ENCODE results near the gene SPAAR.

SPAAR gene

GRCh38 chr9:35948451-35948850 is 39.2 kb downstream of the SPAAR start:
- no peak overlapping the region for H3K27ac ChIP-seq (ENCODE audit: low read depth, low read length, poor library complexity, severe bottlenecking)
- no peaks in the 10 kb centered on the region for H3K27me3 ChIP-seq (ENCODE audit: insufficient read depth, low read length)
- no peak overlapping the region for H3K4me2 ChIP-seq (ENCODE audit: low read length)
- no peaks in the 10 kb centered on the region for H4K20me1 ChIP-seq (ENCODE audit: insufficient read depth, low read length)
- H3K4me1 ChIP-seq (ENCODE audit: insufficient read depth, low read length, severe bottlenecking), result no peaks in the 10 kb centered on the region
- H3K9me2 ChIP-seq (ENCODE audit: low read depth, low read length), result no peaks in the 10 kb centered on the region
- no peaks in the 10 kb centered on the region for H3F3A ChIP-seq (ENCODE audit: insufficient read depth, low read length)
- no peaks in the 10 kb centered on the region for H3K36me3 ChIP-seq (ENCODE audit: insufficient read depth, low read length)
- H3K9me3 ChIP-seq (ENCODE audit: low read length), result no peaks in the 10 kb centered on the region
- H3K9ac ChIP-seq (ENCODE audit: low read length), result no peak overlapping the region
- no peak for TF ChIP-seq CTCF (IDR thresholded peaks at IDR 0.05; ENCODE audit: low read length)
- no peak for TF ChIP-seq EZH2 (IDR thresholded peaks at IDR 0.05; ENCODE audit: borderline replicate concordance, low read length)
- H3K4me3 ChIP-seq (ENCODE audit: low read depth, low read length, poor library complexity, severe bottlenecking), result no peak overlapping the region
- H2AFZ ChIP-seq (ENCODE audit: low read length), result no peak overlapping the region
- no peaks in the 10 kb centered on the region for H3K79me2 ChIP-seq (ENCODE audit: insufficient read depth, low read length)

- no peaks in the 10 kb centered on the region for H4K20me1 ChIP-seq (ENCODE audit: insufficient read depth, low read length)
- no peaks in the 10 kb centered on the region for H3K9me3 ChIP-seq (ENCODE audit: low read length)
- no peaks in the 10 kb centered on the region for H3K79me2 ChIP-seq (ENCODE audit: insufficient read depth, low read length)
- H3K27ac ChIP-seq (ENCODE audit: low read depth, low read length, poor library complexity, severe bottlenecking), result no peak overlapping the region
- no peaks in the 10 kb centered on the region for H3K27me3 ChIP-seq (ENCODE audit: insufficient read depth, low read length)
- H3K4me1 ChIP-seq (ENCODE audit: insufficient read depth, low read length, severe bottlenecking), result no peaks in the 10 kb centered on the region
- H3K9me2 ChIP-seq (ENCODE audit: low read depth, low read length), result no peaks in the 10 kb centered on the region
- H3K4me3 ChIP-seq (ENCODE audit: low read depth, low read length, poor library complexity, severe bottlenecking), result no peak overlapping the region
- H3K4me2 ChIP-seq (ENCODE audit: low read length), result no peak overlapping the region
- H3F3A ChIP-seq (ENCODE audit: insufficient read depth, low read length), result no peaks in the 10 kb centered on the region
- no peak overlapping the region for H2AFZ ChIP-seq (ENCODE audit: low read length)
- H3K36me3 ChIP-seq (ENCODE audit: insufficient read depth, low read length), result no peaks in the 10 kb centered on the region
- no peak for TF ChIP-seq CTCF (IDR thresholded peaks at IDR 0.05; ENCODE audit: low read length)
- TF ChIP-seq EZH2 (IDR thresholded peaks at IDR 0.05; ENCODE audit: borderline replicate concordance, low read length), result no peak
- H3K9ac ChIP-seq (ENCODE audit: low read length), result no peak overlapping the region
Observed at GRCh38 chr9:35948901-35949318, 39.6 kb downstream of the SPAAR start.

GRCh38 chr9:35951736-35952135 is 42.4 kb downstream of the SPAAR start:
- no peaks in the 10 kb centered on the region for H3K9me2 ChIP-seq (ENCODE audit: low read depth, low read length)
- no peak overlapping the region for H2AFZ ChIP-seq (ENCODE audit: low read length)

More at GRCh38 chr9:35951736-35952135, 42.4 kb downstream of the SPAAR start:
- H3K4me1 ChIP-seq (ENCODE audit: insufficient read depth, low read length, severe bottlenecking), result no peaks in the 10 kb centered on the region
- no peak for TF ChIP-seq CTCF (IDR thresholded peaks at IDR 0.05; ENCODE audit: low read length)
- TF ChIP-seq EZH2 (IDR thresholded peaks at IDR 0.05; ENCODE audit: borderline replicate concordance, low read length), result no peak
- no peaks in the 10 kb centered on the region for H3K27me3 ChIP-seq (ENCODE audit: insufficient read depth, low read length)
- no peak overlapping the region for H3K4me3 ChIP-seq (ENCODE audit: low read depth, low read length, poor library complexity, severe bottlenecking)
- no peaks in the 10 kb centered on the region for H3K36me3 ChIP-seq (ENCODE audit: insufficient read depth, low read length)
- no peaks in the 10 kb centered on the region for H3K79me2 ChIP-seq (ENCODE audit: insufficient read depth, low read length)
- H3K9me3 ChIP-seq (ENCODE audit: low read length), result no peaks in the 10 kb centered on the region
- no peak overlapping the region for H3K9ac ChIP-seq (ENCODE audit: low read length)
- no peak overlapping the region for H3K4me2 ChIP-seq (ENCODE audit: low read length)
- H3F3A ChIP-seq (ENCODE audit: insufficient read depth, low read length), result no peaks in the 10 kb centered on the region
- no peaks in the 10 kb centered on the region for H4K20me1 ChIP-seq (ENCODE audit: insufficient read depth, low read length)
- H3K27ac ChIP-seq (ENCODE audit: low read depth, low read length, poor library complexity, severe bottlenecking), result no peak overlapping the region
